HuH-7.5 (cell line): ENCODE results near the gene PLAA.
"Not testable (repeated sequence)": the region's sequence is repeated elsewhere in the genome, so short reads cannot be mapped to it uniquely, and the experiment has no call there.

ENCODE experiments used
- DNase-seq: peaks from one replicate; pipeline ENCODE4 v3.0.0; 2011; ENCODE audit warnings: low spot score

Gene PLAA

DNA sequence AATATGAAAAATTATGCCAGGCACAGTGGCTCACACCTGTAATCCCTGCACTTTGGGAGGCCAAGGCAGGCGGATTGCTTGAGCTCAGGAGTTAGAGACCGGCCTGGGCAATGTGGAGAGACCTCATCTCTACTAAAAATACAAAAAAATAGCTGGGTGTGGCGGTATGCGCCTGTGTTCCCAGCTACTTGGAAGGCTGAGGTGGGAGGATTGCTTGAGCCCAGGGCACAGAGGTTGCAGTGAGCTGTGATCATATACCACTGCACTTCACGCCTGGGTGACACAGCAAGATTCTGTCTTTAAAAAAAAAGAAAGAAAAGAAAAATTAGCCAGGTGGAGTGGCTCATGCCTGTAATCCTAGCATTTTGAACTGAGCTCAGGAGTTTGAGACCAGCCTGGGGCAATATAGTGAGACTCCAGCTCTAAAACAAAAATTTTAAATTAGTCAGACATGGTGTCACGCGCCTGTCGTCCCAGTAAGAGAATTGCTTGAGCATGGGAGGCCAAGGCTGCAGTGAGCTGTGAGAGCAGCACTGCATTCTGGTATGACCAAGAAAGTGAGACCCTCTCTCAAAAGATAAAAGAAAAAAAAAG is 18.0 kb downstream of the PLAA start:
- no peak for DNase-seq

DNA sequence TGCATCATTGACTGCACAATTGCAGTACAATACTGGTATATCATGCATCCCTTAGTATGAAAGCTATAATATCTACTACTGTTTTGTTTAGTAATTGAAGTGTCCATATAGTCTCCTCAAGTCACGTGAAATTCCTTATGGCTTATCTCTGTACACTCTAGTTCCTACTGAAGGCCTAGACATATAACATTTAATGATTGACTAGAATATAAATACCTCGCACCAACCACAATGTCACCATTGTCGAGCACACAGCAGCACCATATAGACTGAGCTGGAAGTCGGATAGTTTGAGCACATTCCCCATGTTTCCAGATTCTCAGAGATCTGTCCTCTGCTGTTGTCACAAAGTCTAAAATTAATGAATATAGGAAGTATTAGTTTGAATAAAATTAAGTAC is 21.4 kb downstream of the PLAA start:
- no peak for DNase-seq

DNA sequence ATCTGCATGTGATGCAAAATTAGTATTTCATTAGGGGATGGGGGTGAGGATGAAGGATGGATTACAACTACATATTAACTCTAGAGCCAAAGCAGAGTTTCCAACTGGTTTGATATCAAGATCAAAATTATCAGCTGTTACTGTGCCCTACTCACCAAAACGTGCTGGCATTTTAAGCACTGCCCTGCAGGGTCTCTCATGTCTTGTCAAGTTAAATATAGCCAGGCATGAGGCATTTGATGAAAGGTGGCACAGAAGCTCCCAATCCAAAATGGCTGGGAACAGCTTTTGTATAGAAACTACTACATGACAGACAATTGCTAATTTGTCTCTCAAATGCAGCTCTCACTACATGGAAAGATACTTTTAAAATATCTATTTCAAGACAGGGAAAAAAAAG is 27.3 kb downstream of the PLAA start:
- no peak for DNase-seq

DNA sequence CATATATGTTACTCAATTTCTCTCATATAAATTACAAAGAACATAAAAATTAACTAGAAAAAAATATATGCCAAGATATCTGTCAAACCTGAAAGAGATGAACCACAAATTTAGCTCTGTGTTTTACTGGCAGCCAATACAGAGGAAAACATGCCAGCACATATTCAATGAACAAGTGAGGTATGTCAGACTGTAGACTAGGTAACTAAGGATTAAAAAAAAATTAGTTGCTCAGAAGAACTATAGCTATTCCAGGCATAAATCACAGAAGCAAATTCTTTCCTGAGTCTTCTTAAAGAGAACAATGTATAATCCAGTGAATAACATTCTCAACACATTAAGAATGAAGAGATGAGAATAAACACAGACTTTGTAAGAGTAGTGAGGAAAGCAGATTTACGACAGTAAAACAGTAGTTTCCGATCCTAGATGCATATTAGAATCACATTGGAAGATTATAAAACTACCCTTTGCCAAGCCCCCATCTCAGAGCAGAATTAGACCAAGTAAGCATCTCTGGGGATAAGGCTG is 33.8 kb downstream of the PLAA start:
- DNase-seq: no peak

DNA sequence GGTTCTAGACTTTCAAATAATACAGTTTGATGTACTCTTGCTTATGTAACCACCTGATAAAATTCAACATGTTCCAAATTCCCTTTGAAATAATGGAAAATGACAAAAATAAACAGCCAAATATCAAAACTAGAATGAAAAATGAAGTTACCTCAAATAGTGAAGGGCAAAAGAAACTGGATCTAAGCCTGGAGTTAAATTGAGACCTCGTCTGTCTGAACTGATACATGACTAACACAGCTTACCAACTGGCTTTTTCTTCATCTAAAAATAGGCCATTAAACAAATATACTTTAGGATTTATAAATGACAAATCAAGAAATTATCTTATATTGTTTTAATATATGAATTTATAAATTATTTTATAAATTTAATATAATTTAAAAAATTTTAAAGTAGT is 42.4 kb downstream of the PLAA start:
- DNase-seq: no peak

DNA sequence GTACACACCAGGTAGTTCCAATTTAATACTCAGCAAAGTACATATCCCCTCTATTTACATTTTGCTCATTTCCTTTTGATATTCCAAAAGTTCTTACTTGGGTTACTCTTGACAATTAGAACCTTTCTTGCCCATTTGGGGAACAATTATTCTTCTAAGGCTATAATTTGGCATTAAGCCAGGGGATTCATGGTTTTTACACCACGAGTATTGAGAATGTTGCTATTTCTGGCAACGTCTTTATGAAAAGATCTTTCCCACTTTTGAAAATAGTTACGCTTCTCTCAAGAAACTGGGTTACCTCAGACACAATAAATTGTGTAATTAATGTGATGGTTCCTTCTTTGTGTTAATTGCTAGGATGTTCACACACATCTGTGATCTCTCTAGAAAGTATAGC is 43.0 kb downstream of the PLAA start:
- DNase-seq: no peak

DNA sequence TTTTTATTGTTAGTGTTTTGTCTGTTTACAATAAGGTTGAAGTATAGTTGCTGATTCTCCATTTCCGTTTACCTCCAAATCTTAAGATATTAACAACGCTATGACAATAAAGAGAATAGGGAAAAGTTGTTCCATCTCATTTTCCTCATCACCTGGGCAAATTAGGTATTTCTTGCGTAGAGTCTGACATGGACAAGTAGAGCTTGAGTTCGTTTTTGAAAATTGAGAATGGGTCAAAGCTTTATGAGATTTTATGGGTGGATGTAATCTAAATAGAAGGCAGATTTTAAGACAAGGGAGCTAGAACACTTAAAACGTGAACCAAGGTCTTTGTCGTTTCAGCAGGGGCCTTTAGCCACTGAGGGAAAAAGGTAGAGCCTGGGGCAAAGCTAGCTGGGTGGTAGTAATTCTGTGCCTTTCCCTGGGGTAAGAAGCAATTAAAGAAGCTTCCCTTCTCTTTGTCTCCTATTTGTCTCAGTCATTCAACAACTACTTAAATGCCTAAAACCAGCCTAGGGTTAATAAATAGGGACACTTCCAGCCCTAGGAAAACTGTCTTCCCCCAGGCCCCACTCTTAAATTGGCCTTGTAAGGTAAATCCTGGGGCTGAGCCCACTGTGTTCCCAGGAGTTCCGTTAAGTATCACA is 53.9 kb downstream of the PLAA start:
- no peak for DNase-seq

DNA sequence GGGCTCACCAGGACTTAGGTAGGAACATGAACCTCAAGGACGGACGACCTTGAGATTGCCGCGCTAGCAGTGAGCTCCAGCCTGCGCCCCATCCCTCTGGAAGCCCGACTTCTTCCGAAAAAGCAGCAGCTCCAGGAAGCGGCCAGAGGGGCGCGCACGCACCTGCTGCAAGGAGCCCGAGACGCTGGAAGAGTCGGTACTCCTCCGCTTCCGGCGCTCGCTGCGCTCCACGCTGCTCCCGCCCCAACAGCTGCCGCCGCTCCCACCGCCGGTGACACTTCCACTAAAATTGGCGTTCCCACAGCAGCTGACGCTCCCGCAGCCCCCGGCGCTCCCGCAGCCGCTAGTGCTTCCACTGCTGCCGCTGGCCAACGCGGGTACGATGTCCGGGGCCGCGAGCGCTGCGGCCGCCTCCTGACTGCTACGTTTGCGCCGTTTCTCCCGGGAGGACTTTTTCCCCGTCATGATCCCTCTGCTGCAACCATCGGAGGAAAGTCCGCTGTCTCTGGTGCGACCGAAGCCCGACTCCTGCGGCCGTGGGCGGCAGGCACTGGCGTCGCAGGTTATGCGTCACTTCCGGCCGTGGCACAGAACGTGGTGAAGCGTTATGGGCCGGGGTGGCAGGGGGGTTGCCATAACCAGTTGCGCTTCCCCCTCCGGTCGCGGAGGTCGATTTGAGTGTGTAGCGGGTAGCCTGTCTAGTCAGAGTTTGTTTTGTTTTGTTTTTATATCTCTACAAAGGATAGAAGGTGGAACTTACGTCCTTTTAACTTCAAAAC is 54.6 kb downstream of the PLAA start, which contains the start of gene CAAP1:
Gene CAAP1, minus strand, starts transcription at position 552 of the 779 bp plus-strand sequence. Its CDS starts 87 bp downstream, at position 465.
- DNase-seq: peak; percentile 61

DNA sequence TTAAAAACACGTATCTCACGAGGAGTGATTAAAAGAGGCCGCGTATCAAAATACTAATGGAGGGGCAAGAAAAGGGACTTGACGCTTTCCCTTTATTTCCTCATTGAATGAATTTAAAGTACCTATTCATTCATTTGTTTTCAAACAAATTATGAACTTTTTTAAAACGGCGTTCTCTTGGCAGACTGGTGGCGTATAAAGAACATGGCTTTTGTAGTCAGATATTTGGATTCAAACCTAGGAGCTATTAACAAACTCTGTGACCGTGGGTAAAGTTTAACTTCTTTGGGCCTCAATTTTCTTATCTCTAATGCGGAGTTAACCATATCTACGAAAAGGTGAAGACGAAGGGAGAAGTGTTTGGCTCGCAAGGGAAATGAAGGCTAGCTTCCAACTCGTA is 55.3 kb downstream of the PLAA start:
- DNase-seq: no peak

DNA sequence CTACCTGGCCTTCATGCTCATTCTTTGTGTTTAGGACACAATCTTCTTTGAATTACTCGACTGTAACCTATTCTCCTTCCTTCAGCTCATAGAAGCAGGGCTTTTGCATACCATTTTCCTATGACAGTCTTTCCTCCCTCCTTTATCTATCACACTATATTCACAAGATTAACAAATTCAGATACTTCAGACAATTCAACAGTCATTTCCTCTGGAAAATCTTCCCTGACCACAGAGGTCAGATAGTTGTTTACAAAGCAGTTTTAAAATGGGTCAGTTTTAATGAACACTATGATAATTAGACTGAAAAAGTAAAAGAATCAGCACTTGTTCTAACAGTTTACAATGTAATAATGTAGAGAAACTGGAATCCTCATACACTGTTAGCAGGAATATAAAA is 58.8 kb downstream of the PLAA start:
- no peak for DNase-seq

DNA sequence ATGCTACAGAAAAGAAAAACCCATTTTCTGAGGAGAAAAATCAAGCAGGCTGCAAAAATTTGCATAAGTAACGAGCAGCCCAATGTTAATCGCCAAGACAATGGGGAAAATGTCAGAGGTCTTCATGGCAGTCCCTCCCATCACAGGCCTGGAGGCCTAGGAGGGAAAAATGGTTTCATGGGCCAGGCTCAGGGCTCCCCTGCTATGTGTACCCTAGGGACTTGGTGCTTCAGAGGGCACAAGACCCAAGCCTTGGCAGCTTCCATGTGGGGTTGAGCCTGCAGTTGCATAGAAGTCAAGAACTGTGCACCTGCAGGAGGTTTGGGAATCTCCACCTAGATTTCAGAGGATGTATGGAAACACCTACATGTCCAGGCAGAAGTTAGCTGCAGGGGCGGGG is 64.9 kb downstream of the PLAA start:
- DNase-seq: no peak

DNA sequence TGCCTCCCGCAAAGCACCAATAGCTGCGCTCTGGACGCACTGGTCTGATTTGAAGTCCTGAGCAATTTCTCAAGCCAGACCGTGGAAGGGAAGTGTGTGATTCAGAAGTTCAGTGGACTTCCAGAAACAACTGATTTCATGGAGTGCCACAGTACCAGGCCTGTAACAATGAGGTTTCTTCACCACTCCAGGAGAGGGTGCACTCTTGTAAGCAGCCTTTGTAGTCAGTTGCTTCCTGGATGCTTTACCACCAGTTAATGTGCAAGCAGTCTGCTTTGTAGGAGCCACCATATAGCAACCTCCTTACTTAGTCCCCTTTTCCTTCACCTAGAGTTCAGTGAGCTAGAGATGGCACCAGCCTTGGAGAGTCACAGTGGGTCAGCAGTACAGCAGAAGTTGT is 66.8 kb downstream of the PLAA start:
- no peak for DNase-seq

DNA sequence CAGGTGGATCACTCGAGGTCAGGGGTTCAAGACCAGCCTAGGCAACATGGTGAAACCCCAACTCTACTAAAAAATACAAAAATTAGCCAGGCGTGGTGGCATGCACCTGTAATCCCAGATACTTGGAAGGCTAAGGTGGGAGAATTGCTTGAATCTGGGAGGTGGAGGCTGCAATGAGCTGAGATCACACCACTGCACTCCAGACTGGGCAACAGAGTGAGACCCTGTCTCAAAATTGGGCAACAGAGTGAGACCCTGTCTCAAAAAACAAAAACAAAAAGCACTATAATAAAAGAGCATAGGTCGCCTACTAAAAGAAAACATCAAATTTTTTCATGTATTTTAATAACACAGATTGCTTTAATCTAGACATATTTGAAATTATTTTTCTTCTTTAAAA is 71.9 kb downstream of the PLAA start:
- DNase-seq: not testable (repeated sequence)

DNA sequence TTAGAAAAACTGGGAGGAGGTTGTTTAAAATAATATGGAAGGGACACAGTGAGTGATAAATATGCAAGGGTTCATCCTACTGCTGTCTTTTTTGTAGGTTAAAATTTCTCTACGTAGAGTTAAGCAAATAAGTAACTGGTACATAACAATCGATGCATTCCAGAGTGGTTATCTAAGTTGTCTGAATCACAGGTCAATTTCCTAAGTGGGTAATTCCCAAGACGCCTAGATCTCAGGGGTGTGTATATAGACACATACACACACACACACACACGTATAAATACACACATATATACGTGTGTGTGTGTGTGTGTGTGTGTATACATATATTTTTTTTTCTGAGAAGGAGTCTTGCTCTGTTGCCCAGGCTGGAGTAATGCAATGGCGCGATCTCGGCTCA is 76.8 kb downstream of the PLAA start:
- no peak for DNase-seq

DNA sequence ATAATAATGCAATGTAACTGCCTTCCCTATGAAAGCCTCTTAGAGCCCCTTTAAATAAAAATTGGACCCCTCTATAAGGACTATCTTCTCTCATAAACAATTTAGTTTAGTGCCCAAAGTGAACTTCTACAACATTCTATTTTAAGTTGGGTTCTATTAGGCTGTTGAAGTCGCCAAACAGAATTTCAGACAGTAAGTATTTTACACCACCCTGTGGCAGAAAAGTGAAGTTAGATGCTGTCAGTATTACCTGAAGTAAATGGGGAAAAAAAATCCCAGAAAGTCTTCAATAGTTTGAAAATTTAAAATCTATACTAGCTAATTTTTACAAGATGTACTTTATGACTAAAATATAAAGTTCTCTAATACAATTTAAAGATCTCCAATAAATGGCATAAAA is 84.0 kb downstream of the PLAA start:
- DNase-seq: no peak

DNA sequence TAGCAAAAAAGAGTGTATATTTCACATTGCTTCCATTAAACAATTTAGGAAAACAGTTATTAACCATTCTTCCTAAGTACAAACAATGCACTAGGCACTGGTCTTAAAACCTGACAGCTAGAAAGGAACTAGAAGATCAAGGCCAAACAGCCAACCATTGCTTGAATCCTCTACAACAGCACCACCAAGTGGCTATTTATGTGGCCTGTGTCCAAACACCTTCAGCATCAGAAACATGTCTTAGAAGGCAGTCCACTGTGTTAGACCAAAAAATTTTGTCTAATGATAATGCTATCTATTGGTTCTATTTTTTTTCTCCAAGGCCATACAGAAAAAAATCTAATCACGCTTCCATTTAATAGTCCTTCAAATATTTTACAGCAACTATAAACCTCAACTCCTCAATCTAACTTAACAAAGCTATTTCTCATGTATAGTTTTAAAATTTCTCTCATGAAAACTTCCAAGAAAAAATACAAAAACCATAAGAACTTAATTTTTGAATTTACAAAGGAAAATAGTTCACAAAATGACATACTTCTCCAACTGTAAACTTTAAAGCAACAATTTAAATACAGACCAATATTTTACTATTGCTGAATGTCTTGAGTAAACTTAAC is 90.5 kb downstream of the PLAA start:
- no peak for DNase-seq
